GM21447 (cell line): ENCODE measurements around the gene MAGI2.

Experiments
- ATAC-seq: cut with Tn5 transposase; IDR thresholded peaks from one replicate; pipeline ENCODE4 v1.9.1; 2021; ENCODE audit not compliant: unreplicated experiment

The MAGI2 gene

GRCh38 chr7:78389022-78389421 is 1064.4 kb downstream of the MAGI2 start:
- ATAC-seq, result no peak

GRCh38 chr7:78386520-78386919 is 1066.9 kb downstream of the MAGI2 start:
- no peak for ATAC-seq

- ATAC-seq, result no peak
Measured at GRCh38 chr7:78383096-78383880, 1070.2 kb downstream of the MAGI2 start.

GRCh38 chr7:78379148-78379547 is 1074.3 kb downstream of the MAGI2 start:
- ATAC-seq, result no peak

- no peak for ATAC-seq
Measured at GRCh38 chr7:78377532-78377931, 1075.9 kb downstream of the MAGI2 start.

- ATAC-seq, result no peak
Measured at GRCh38 chr7:78370936-78371335, 1082.5 kb downstream of the MAGI2 start.

GRCh38 chr7:78368771-78369170 is 1084.7 kb downstream of the MAGI2 start:
- no peak for ATAC-seq

- no peak for ATAC-seq
Measured at GRCh38 chr7:78367280-78367773, 1086.1 kb downstream of the MAGI2 start.

- no peak for ATAC-seq
Measured at GRCh38 chr7:78363866-78364265, 1089.6 kb downstream of the MAGI2 start.

- no peak for ATAC-seq
Measured at GRCh38 chr7:78359836-78360235, 1093.6 kb downstream of the MAGI2 start.

GRCh38 chr7:78357709-78358108 is 1095.8 kb downstream of the MAGI2 start:
- no peak for ATAC-seq

- no peak for ATAC-seq
Measured at GRCh38 chr7:78355834-78356233, 1097.6 kb downstream of the MAGI2 start.

- ATAC-seq, result no peak
Measured at GRCh38 chr7:78350926-78351325, 1102.5 kb downstream of the MAGI2 start.

- ATAC-seq, result no peak
Measured at GRCh38 chr7:78350391-78350790, 1103.1 kb downstream of the MAGI2 start.

- ATAC-seq, result no peak
Measured at GRCh38 chr7:78346827-78347226, 1106.6 kb downstream of the MAGI2 start.

GRCh38 chr7:78345979-78346378 is 1107.5 kb downstream of the MAGI2 start:
- ATAC-seq, result no peak

GRCh38 chr7:78345293-78345911 is 1108.1 kb downstream of the MAGI2 start:
- no peak for ATAC-seq

GRCh38 chr7:78334426-78334825 is 1119.0 kb downstream of the MAGI2 start:
- ATAC-seq, result no peak

- ATAC-seq, result no peak
Measured at GRCh38 chr7:78333530-78334425, 1119.7 kb downstream of the MAGI2 start.

- no peak for ATAC-seq
Measured at GRCh38 chr7:78329001-78329655, 1124.3 kb downstream of the MAGI2 start.

GRCh38 chr7:78327718-78328117 is 1125.7 kb downstream of the MAGI2 start:
- ATAC-seq, result no peak
